Fibroblast of skin of right biceps (primary cell): Measurements from ENCODE around the gene EHF.
A peak's percentile ranks its signal among the peaks of the same experiment; 100 is the strongest.
"Not testable (repeated sequence)": the region's sequence is repeated elsewhere in the genome, so short reads cannot be mapped to it uniquely, and the experiment has no call there.

Experiments
- DNase-seq: peaks from one replicate; pipeline ENCODE4 v3.0.0-alpha.2; 2013

The EHF gene

GRCh38 chr11:34620820-34621792 is at the start of gene EHF:
TSS of gene EHF (plus strand) at chr11:34621093. CDS start at chr11:34642631, 21,538 bp downstream.
- no peak for DNase-seq

- DNase-seq = no peak
Observed at GRCh38 chr11:34573537-34573936, 47.4 kb upstream of the EHF start.

GRCh38 chr11:34575261-34575660 is 45.6 kb upstream of the EHF start:
- no peak for DNase-seq

- no peak for DNase-seq
Observed at GRCh38 chr11:34575671-34576070, 45.2 kb upstream of the EHF start.

- DNase-seq = no peak
Observed at GRCh38 chr11:34576331-34576730, 44.6 kb upstream of the EHF start.

GRCh38 chr11:34583818-34584217 is 37.1 kb upstream of the EHF start:
- no peak for DNase-seq

GRCh38 chr11:34585304-34585734 is 35.6 kb upstream of the EHF start:
- no peak for DNase-seq

- peak; percentile 72 for DNase-seq
Observed at GRCh38 chr11:34585735-34586487, 35.0 kb upstream of the EHF start.

- DNase-seq = no peak
Observed at GRCh38 chr11:34586488-34587281, 34.2 kb upstream of the EHF start.

- no peak for DNase-seq
Observed at GRCh38 chr11:34587282-34587677, 33.6 kb upstream of the EHF start.

- no peak for DNase-seq
Observed at GRCh38 chr11:34588023-34588422, 32.9 kb upstream of the EHF start.

GRCh38 chr11:34588701-34589100 is 32.2 kb upstream of the EHF start:
- no peak for DNase-seq

- not testable (repeated sequence) for DNase-seq
Observed at GRCh38 chr11:34589177-34589576, 31.7 kb upstream of the EHF start.

- DNase-seq = no peak
Observed at GRCh38 chr11:34593085-34593484, 27.8 kb upstream of the EHF start.

- DNase-seq = no peak
Observed at GRCh38 chr11:34594603-34595002, 26.3 kb upstream of the EHF start.

- no peak for DNase-seq
Observed at GRCh38 chr11:34595391-34595790, 25.5 kb upstream of the EHF start.

GRCh38 chr11:34595960-34596644 is 24.8 kb upstream of the EHF start:
- DNase-seq = no peak

- peak; percentile 93 for DNase-seq
Observed at GRCh38 chr11:34599406-34599945, 21.4 kb upstream of the EHF start.

GRCh38 chr11:34600339-34601084 is 20.4 kb upstream of the EHF start:
- peak; percentile 15 for DNase-seq

GRCh38 chr11:34601085-34601444 is 19.8 kb upstream of the EHF start:
- no peak for DNase-seq

GRCh38 chr11:34601609-34602008 is 19.3 kb upstream of the EHF start:
- DNase-seq = no peak
